HepG2 (cell line): ENCODE data around the gene ITSN2. TPM values are rescaled to one million over a fixed set of nuclear protein-coding genes. Genes with fewer than 3 reads are reported as not detected.

Source experiments
- ADNP ChIP-seq: sonication (generic); formaldehyde crosslinking; IDR thresholded peaks from 2 replicates; pipeline ENCODE4 v1.4.0; 2020; ENCODE audit warnings: missing genetic modification reagents
- GLMP ChIP-seq: sonication (generic); formaldehyde crosslinking; IDR thresholded peaks from 2 replicates; pipeline ENCODE4 v1.9.0; 2021; ENCODE audit warnings: missing genetic modification reagents, mild to moderate bottlenecking, borderline replicate concordance
- NFE2L1 ChIP-seq: sonication (generic); formaldehyde crosslinking; IDR thresholded peaks from 2 replicates; pipeline ENCODE4 v1.4.0; 2020; ENCODE audit warnings: missing genetic modification reagents, mild to moderate bottlenecking, borderline replicate concordance
- PAXIP1 ChIP-seq: sonication (generic); formaldehyde crosslinking; conservative IDR thresholded peaks from 2 replicates; pipeline ENCODE4 v1.4.0; 2020; ENCODE audit warnings: mild to moderate bottlenecking, missing genetic modification reagents, moderate library complexity
- YEATS2 ChIP-seq: sonication (generic); formaldehyde crosslinking; IDR thresholded peaks from 2 replicates; pipeline ENCODE4 v1.4.0; 2020; ENCODE audit warnings: missing genetic modification reagents, borderline replicate concordance
- ZNF207 ChIP-seq: fragments of 450-650 bp; IDR thresholded peaks from 2 replicates; pipeline ENCODE4 v1.6.1; 2016; ENCODE audit warnings: antibody characterized with exemption, borderline replicate concordance
- ZNF570 ChIP-seq: sonication (generic); formaldehyde crosslinking; IDR thresholded peaks from 2 replicates; pipeline ENCODE4 v1.4.0; 2020; ENCODE audit warnings: mild to moderate bottlenecking, missing genetic modification reagents, borderline replicate concordance
- ZNF788 ChIP-seq: sonication (generic); formaldehyde crosslinking; IDR thresholded peaks from 2 replicates; pipeline ENCODE4 v1.5.0; 2020; ENCODE audit warnings: mild to moderate bottlenecking, missing genetic modification reagents, borderline replicate concordance
- polyA plus RNA-seq, 8 experiments: library from polyadenylated mRNA; depleted of rRNA in 3 of 8; stranded (reverse) in 7 of 8; unstranded in 1 of 8; fragments of >200 nt; fragmentation: Illumina TruSeq in 4 of 8; extraction: Trizol in 4 of 8; gene quantifications; 2 replicates each; pipeline versions ENCODE4 v1.2.1 to v1.2.3, GENCODE V29; 2011 to 2016; ENCODE audit warnings: low read depth in 4 of 8, missing spikeins in 1 of 8, mixed read lengths in 1 of 8; ENCODE audit not compliant: insufficient read depth in 1 of 8
- total RNA-seq, 5 experiments: library from RNA; depleted of rRNA; stranded (reverse); fragments of >200 nt; fragmentation: Illumina TruSeq; extraction: Trizol; gene quantifications; 2 replicates each; pipeline ENCODE4 v1.2.3, GENCODE V29; 2016; ENCODE audit warnings: low read depth in 1 of 5
- TF ChIP-seq, protein P1 (sequence below): sonication (generic); formaldehyde crosslinking; IDR thresholded peaks from 2 replicates; pipeline ENCODE4 v1.5.1; 2020; ENCODE audit warnings: mild to moderate bottlenecking, missing genetic modification reagents, borderline replicate concordance
- TF ChIP-seq, protein P2 (sequence below): sonication (generic); formaldehyde crosslinking; IDR thresholded peaks from 2 replicates; pipeline ENCODE4 v1.5.0; 2020; ENCODE audit warnings: missing genetic modification reagents, mild to moderate bottlenecking, borderline replicate concordance
- TF ChIP-seq, protein P3 (sequence below): sonication (generic); formaldehyde crosslinking; IDR thresholded peaks from 2 replicates; pipeline ENCODE4 v1.5.1; 2020; ENCODE audit warnings: mild to moderate bottlenecking, missing genetic modification reagents

The ITSN2 gene
- total and polyA plus RNA-seq, 2 of the 13 experiments (the other 11 are each of a cell fraction or from before 2014, with no cell fraction given): 26.0 to 26.6 TPM

- TF ChIP-seq, protein P1, sequence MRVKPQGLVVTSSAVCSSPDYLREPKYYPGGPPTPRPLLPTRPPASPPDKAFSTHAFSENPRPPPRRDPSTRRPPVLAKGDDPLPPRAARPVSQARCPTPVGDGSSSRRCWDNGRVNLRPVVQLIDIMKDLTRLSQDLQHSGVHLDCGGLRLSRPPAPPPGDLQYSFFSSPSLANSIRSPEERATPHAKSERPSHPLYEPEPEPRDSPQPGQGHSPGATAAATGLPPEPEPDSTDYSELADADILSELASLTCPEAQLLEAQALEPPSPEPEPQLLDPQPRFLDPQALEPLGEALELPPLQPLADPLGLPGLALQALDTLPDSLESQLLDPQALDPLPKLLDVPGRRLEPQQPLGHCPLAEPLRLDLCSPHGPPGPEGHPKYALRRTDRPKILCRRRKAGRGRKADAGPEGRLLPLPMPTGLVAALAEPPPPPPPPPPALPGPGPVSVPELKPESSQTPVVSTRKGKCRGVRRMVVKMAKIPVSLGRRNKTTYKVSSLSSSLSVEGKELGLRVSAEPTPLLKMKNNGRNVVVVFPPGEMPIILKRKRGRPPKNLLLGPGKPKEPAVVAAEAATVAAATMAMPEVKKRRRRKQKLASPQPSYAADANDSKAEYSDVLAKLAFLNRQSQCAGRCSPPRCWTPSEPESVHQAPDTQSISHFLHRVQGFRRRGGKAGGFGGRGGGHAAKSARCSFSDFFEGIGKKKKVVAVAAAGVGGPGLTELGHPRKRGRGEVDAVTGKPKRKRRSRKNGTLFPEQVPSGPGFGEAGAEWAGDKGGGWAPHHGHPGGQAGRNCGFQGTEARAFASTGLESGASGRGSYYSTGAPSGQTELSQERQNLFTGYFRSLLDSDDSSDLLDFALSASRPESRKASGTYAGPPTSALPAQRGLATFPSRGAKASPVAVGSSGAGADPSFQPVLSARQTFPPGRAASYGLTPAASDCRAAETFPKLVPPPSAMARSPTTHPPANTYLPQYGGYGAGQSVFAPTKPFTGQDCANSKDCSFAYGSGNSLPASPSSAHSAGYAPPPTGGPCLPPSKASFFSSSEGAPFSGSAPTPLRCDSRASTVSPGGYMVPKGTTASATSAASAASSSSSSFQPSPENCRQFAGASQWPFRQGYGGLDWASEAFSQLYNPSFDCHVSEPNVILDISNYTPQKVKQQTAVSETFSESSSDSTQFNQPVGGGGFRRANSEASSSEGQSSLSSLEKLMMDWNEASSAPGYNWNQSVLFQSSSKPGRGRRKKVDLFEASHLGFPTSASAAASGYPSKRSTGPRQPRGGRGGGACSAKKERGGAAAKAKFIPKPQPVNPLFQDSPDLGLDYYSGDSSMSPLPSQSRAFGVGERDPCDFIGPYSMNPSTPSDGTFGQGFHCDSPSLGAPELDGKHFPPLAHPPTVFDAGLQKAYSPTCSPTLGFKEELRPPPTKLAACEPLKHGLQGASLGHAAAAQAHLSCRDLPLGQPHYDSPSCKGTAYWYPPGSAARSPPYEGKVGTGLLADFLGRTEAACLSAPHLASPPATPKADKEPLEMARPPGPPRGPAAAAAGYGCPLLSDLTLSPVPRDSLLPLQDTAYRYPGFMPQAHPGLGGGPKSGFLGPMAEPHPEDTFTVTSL (CRISPR knock-in tag): no peak
- TF ChIP-seq, protein P2, sequence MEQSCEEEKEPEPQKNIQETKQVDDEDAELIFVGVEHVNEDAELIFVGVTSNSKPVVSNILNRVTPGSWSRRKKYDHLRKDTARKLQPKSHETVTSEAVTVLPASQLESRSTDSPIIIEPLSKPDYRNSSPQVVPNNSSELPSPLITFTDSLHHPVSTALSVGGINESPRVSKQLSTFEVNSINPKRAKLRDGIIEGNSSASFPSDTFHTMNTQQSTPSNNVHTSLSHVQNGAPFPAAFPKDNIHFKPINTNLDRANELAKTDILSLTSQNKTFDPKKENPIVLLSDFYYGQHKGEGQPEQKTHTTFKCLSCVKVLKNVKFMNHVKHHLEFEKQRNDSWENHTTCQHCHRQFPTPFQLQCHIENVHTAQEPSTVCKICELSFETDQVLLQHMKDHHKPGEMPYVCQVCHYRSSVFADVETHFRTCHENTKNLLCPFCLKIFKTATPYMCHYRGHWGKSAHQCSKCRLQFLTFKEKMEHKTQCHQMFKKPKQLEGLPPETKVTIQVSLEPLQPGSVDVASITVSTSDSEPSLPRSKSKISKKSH (CRISPR knock-in tag): peak; percentile 61; the same call in 1 of the 2 replicates
- no peak for TF ChIP-seq ADNP (CRISPR knock-in tag)
- TF ChIP-seq, protein P3, sequence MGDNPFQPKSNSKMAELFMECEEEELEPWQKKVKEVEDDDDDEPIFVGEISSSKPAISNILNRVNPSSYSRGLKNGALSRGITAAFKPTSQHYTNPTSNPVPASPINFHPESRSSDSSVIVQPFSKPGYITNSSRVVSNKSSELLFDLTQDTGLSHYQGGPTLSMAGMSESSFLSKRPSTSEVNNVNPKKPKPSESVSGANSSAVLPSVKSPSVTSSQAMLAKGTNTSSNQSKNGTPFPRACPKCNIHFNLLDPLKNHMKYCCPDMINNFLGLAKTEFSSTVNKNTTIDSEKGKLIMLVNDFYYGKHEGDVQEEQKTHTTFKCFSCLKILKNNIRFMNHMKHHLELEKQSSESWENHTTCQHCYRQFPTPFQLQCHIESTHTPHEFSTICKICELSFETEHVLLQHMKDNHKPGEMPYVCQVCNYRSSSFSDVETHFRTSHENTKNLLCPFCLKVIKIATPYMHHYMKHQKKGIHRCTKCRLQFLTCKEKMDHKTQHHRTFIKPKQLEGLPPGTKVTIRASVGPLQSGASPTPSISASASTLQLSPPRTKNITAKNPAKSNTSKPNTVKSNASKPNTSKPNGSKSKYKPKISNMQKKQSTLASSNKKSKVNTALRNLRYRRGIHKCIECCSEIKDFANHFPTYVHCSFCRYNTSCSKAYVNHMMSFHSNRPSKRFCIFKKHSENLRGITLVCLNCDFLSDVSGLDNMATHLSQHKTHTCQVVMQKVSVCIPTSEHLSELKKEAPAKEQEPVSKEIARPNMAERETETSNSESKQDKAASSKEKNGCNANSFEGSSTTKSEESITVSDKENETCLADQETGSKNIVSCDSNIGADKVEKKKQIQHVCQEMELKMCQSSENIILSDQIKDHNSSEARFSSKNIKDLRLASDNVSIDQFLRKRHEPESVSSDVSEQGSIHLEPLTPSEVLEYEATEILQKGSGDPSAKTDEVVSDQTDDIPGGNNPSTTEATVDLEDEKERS: peak; percentile 65; the same call in 1 of the 2 replicates
- no peak for TF ChIP-seq YEATS2 (CRISPR knock-in tag)
- TF ChIP-seq ZNF570 (CRISPR knock-in tag): no peak
- no peak for TF ChIP-seq NFE2L1 (CRISPR knock-in tag)
- no peak for TF ChIP-seq PAXIP1 (CRISPR knock-in tag)
- no peak for TF ChIP-seq ZNF207
- no peak for TF ChIP-seq GLMP (CRISPR knock-in tag)
- 0 out of 2 replicates have a peak, but pooled peaks have one; percentile 30 for TF ChIP-seq ZNF788 (CRISPR knock-in tag)
Measured at GRCh38 chr2:24402242-24403097, 42.1 kb upstream of the ITSN2 start (continued).
